Lower lobe of right lung (tissue), 2 donors: ENCODE results near the gene LYRM2. TPM values are rescaled to one million over a fixed set of nuclear protein-coding genes. Genes with fewer than 3 reads are reported as not detected.

Experiments
- ATAC-seq, 2 donors: fragments of 200-7000 bp; cut with Tn5 transposase; one replicate each; pipeline ENCODE4 v1.9.1; 2020 to 2022; ENCODE audit warnings: mild to moderate bottlenecking in 2 of 2, moderate library complexity in 2 of 2
- DNase-seq: peaks from one replicate; pipeline ENCODE4 v3.0.0-alpha.2; 2020
- H3K27ac ChIP-seq: fragments of 200-600 bp; one replicate; pipeline ENCODE4 v1.8.0; 2022
- H3K27me3 ChIP-seq: fragments of 200-600 bp; one replicate; pipeline ENCODE4 v1.8.0; 2022; ENCODE audit warnings: low read depth
- H3K36me3 ChIP-seq: fragments of 200-600 bp; one replicate; pipeline ENCODE4 v1.8.0; 2022; ENCODE audit warnings: mild to moderate bottlenecking
- H3K4me1 ChIP-seq: fragments of 200-600 bp; one replicate; pipeline ENCODE4 v1.8.0; 2022
- H3K4me3 ChIP-seq: fragments of 200-600 bp; one replicate; pipeline ENCODE4 v1.8.0; 2022; ENCODE audit warnings: mild to moderate bottlenecking
- H3K9me3 ChIP-seq: fragments of 200-600 bp; one replicate; pipeline ENCODE4 v1.8.0; 2022
- CTCF ChIP-seq: fragments of 200-600 bp; IDR thresholded peaks from one replicate; pipeline ENCODE4 v1.8.0; 2022; ENCODE audit warnings: antibody characterized with exemption, mild to moderate bottlenecking
- intact Hi-C: fragments of 100-400 bp; cut with DNase I; formaldehyde crosslinking; loops from one replicate; pipeline ENCODE4 v1.11.0; 2022
- total RNA-seq: library from RNA; stranded (reverse); fragmentation: NEBNext Ultra II Directional; extraction: Animal tissue kit (Norgen Biotek cat#: 25700); gene quantifications from one replicate; pipeline ENCODE4 v1.2.1, GENCODE V29; 2021
- donor health status: DM: no; HTN: yes; CAD: no; lungs with severe emphysema.

The LYRM2 gene
- total RNA-seq, 1 donor from 2014 or later: 35.5 TPM

- H3K36me3 ChIP-seq: no peaks in the 10 kb centered on the region
- H3K4me1 ChIP-seq: no peaks in the 10 kb centered on the region
- no peak overlapping the region for H3K4me3 ChIP-seq
- no peak for TF ChIP-seq CTCF
- intact Hi-C loops: no loop called here
- no peaks in the 10 kb centered on the region for H3K27me3 ChIP-seq
- H3K9me3 ChIP-seq: no peaks in the 10 kb centered on the region
- DNase-seq (no peak), ATAC-seq (no peak)
- H3K27ac ChIP-seq: no peak overlapping the region
Observed at GRCh38 chr6:89575562-89575960, 63.0 kb downstream of the LYRM2 start.

DNA sequence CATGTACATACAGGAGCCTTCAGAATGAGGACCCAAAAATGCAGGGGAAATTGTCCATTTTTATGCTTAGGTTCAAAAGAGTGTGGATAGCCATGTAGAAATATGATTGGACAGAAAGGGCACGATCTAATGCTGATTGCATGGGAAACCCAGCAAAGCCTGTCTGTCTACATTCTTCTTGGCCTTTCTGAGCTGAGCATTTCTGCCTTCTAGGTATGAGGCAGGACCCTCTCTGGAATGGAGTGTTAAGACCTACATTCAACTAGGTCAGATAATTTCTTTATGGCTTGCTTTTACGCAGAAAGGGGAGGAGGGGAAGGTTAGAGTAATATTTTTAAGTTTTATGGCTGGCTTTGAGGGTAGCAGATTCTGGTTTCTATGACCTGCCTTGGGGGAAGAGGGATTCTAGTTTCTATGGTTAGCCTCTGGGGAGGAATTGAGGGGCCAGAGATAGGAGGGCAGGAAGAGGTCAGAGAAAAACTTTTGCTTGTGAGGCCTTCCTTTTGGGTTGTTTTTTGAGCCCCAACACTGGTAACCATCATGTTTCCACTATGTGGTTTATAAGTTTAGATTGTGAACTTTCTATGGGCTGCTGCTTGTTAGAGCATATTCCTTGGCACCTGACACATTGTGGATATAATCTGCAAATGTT, 63.5 kb downstream of the LYRM2 start:
- no peaks in the 10 kb centered on the region for H3K27me3 ChIP-seq
- no peaks in the 10 kb centered on the region for H3K36me3 ChIP-seq
- H3K9me3 ChIP-seq: no peaks in the 10 kb centered on the region
- ATAC-seq: no peak
- H3K4me3 ChIP-seq: no peak overlapping the region
- intact Hi-C loops: no loop called here
- no peak for TF ChIP-seq CTCF
- H3K4me1 ChIP-seq: no peaks in the 10 kb centered on the region
- no peak for DNase-seq
- H3K27ac ChIP-seq: no peak overlapping the region

GRCh38 chr6:89567630-89568390, 70.7 kb downstream of the LYRM2 start:
- ATAC-seq (peak; percentile 64 to 76), DNase-seq (no peak)
- intact Hi-C loops: no loop called here
- no peaks in the 10 kb centered on the region for H3K36me3 ChIP-seq
- H3K9me3 ChIP-seq: no peaks in the 10 kb centered on the region
- TF ChIP-seq CTCF: no peak
- no peak overlapping the region for H3K27ac ChIP-seq
- H3K4me1 ChIP-seq: peaks cover 9% of the 10 kb centered on the region
- no peaks in the 10 kb centered on the region for H3K27me3 ChIP-seq
- no peak overlapping the region for H3K4me3 ChIP-seq

DNA sequence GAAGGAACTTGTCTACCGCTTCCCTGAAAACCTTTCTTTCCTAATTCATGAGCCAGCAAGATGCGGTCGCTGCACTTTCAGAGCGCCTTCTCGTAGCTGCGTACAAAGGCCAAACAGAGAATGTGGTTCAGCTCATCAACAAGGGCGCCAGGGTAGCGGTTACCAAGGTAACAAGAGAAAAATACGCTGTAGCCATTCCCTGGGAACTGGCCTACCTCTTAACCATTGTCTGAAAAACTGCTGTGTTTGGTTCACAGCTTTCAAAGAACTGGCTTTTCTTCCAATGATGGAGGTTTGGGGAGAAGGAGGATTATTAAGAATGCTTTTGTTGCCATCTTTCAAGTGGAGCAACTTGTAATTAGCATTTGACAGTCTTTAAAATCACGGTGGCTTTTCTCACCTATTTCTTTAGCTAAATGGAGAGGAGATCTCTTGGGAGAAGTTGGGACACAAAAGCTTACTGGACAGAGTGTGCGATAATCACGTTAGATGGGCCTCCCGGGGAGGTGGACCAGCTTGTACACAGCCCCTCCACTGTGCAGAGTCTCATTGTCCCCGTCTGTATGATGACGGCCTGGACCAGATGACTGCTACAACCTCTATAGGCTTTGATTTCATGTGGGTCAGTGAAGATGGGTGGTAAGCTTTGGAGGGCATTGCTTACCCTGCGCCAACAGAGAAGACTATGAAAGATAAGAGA, 71.5 kb downstream of the LYRM2 start:
- no peak for TF ChIP-seq CTCF
- peaks cover 9% of the 10 kb centered on the region for H3K4me1 ChIP-seq
- H3K27ac ChIP-seq: no peak overlapping the region
- ATAC-seq (peak; percentile 9 to 29), DNase-seq (no peak)
- no peak overlapping the region for H3K4me3 ChIP-seq
- no peaks in the 10 kb centered on the region for H3K36me3 ChIP-seq
- no peaks in the 10 kb centered on the region for H3K9me3 ChIP-seq
- intact Hi-C loops: no loop called here
- no peaks in the 10 kb centered on the region for H3K27me3 ChIP-seq

DNA sequence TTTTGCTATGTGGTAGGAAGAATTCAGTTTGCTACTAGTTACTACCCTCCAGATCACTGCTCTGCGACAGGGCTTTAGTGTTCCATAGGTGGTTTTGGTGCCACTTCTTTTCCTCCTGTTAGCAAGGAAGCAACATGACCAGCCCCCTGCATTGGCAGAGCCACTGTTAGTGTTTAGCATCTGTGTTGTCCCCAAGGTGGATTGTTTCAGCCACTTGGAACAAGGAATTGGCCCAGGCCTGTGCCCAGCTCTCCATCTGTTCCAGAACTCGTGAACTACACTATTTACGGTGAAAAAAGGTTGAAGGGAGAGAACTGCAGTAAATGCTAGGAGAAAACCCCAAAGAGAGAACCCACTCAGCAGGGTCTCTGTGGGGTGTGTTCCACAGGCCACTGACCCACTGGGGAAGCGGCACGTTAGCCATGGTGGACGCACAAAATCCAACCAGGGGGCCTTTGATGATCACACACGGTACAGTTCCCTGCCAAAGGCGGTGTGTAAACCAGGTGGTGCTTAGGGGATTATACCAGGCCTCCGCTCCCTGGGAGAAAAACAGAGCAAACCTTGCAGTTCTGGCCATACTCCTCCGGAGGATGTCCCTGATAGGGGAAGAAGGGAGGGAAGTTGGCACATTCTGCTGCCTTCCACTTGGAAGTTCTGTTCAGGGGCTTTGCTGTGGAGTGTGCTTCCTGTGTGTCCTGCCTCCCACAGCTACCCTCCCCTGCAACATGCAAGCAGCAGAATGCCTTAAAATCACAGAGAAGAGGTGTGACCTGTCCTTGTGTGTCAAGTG, 72.3 kb downstream of the LYRM2 start:
- Histone ChIP-seq H3K36me3 (no peaks in the 10 kb centered on the region), H3K4me3 (no peak overlapping the region), H3K4me1 (peaks cover 15% of the 10 kb centered on the region), H3K27ac (no peak overlapping the region), H3K27me3 (no peaks in the 10 kb centered on the region), H3K9me3 (no peaks in the 10 kb centered on the region)
- no peak for DNase-seq
- ATAC-seq: no peak
- no peak for TF ChIP-seq CTCF
- intact Hi-C loops: no loop called here
